LNCAP (cell line): ENCODE data around the gene KLHL40.

ENCODE experiments used
- CTCF ChIP-seq: fragments of 450-650 bp; IDR thresholded peaks from 2 replicates; pipeline ENCODE4 v1.5.1; 2017; ENCODE audit warnings: mild to moderate bottlenecking

KLHL40 gene

DNA sequence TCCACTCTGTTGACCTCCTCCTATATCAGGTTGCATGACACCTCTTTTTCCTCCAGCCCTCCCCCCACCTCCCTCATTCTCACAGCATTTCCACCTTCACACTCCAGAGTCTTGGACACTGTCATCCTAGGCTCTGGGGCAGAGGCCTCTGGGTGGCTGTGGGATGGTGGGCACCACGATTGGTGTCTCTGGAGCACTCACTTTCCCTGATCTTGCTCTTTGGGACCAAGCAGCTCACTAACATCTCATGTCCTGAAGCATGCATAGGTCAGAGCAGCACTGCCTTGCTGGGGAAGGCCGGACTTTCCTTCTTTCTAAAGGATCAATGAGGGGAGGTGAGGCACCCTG lies 16.9 kb upstream of the KLHL40 start:
- no peak for TF ChIP-seq CTCF

- no peak for TF ChIP-seq CTCF
Measured at GRCh38 chr3:42668793-42669217, 16.5 kb upstream of the KLHL40 start.

DNA sequence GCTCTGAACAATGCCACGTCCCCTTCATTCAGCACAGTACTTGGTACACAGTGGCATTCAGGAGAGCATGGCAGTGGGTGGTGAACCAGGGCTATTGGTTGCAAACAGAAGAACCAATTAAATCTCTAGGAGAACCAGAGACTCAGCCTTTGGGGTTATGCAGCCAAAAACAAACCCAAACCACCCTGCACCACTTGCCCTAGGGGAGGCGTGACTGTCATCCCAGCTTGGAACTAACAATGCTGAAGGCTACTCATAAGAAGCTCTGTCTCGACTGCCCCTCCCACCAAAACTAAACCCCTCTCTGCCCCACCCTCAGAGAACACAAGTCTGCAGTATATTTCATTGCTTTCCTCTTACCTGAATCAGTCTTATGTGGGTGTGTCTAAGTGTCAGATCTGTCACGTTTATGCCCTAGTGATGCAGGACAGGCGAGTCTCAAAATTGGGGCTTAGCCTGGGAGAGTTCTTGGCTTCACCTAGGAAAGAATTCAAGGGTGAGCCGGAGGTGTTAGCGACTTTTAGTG lies 15.2 kb upstream of the KLHL40 start:
- no peak for TF ChIP-seq CTCF

DNA sequence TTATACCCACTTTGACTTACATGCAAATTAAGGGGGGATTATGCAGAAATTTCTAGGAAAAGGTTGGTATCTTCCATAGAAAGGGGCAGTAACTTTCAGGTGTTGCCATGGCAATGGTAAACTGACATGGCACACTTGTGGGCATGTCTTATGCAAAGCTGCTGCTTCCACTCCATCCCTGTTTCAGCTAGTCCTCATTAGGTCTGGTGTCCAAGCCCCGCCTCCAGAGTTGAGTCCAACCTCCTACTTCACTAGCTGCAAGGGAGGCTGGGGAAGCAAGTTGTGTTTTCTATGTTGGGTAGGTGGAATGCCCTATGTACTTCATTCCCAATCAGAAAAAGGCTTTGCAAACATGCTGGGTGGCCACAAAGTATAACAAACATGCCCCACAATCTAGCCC lies 14.7 kb upstream of the KLHL40 start:
- no peak for TF ChIP-seq CTCF

- no peak for TF ChIP-seq CTCF
Measured at GRCh38 chr3:42672515-42672914, 12.8 kb upstream of the KLHL40 start.

- TF ChIP-seq CTCF = no peak
Measured at GRCh38 chr3:42673082-42673481, 12.3 kb upstream of the KLHL40 start.

DNA sequence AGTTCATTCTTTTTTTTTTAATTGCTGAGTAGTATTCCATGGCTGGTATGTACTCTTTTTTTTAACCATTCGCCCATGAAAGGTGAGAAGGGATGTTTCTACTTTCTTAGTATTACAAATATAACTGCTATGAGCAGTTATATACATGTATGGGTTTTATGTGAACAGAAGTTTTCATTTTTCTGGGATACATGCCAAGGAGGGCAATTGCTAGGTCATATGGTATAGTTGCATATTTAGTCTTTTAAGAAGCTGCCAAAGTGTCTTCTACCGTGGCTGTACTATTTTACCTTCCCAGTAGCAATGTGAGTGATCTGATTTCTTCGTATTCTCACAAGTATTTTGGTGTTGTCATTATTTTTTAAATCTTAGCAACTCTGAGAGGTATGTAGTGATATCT lies 11.2 kb upstream of the KLHL40 start:
- TF ChIP-seq CTCF = no peak

DNA sequence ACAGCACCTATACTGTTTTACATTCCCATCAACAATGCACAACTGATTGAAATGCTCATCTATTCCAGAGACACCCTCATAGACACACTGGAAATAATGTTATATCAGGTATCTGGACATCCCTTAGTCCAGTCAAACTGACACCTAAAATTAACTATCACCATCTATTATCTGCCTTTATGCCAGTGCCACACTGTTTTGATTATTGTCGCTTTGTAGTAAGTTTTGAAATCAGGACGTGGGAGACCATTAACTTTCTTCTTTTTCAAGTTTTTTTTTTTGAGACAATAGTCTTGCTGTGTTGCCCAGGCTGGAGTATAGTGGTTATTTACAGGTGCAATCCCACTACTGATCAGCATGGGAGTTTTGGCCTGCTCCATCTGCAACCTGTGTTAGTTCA lies 9.4 kb upstream of the KLHL40 start:
- TF ChIP-seq CTCF = no peak
